Measurements from ENCODE around the gene WNT16.
"Not testable (repeated sequence)": the region's sequence is repeated elsewhere in the genome, so short reads cannot be mapped to it uniquely, and the experiment has no call there.

WNT16 gene, protein sequence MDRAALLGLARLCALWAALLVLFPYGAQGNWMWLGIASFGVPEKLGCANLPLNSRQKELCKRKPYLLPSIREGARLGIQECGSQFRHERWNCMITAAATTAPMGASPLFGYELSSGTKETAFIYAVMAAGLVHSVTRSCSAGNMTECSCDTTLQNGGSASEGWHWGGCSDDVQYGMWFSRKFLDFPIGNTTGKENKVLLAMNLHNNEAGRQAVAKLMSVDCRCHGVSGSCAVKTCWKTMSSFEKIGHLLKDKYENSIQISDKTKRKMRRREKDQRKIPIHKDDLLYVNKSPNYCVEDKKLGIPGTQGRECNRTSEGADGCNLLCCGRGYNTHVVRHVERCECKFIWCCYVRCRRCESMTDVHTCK

DNA sequence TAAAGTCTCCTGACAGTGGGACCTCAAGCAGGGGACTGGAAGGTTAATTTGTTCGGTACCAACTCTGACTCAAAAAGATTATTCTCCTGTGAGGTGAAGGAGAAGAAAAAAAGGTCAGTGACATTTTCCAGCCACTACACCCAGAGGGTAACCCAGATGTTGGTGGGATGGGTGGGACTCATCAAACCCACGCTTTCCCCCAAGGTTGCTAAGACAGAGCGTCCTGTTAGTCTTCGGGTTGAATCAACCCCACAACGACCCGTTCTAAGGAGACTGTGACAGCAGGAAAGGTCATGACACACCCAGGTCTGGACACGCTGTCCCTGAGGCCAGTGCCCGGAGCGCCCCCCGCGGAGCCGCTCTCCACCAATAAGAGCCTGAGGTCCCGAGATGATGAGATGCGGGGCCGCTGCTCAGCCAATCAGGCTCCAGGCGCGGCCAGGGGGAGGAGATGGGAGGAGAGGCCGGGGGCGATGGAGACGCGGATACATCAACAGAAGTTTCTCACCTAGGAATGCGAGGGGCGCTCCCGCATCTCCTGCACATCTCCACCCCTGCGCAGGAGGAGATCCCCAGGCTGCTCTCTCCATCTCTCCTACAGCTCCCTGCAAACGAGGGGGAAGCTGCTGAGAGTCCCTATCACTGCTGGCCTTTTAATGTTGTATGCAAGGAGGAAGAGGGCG is at the start of gene WNT16:
Gene WNT16 (plus strand): TSS at position 493 of the 683 bp plus-strand sequence. CDS start 293 bp downstream, outside the sequence.
- no peak for DNase-seq (ENCODE audit: extremely low read depth in 1 of 2, low read depth in 1 of 2)

DNA sequence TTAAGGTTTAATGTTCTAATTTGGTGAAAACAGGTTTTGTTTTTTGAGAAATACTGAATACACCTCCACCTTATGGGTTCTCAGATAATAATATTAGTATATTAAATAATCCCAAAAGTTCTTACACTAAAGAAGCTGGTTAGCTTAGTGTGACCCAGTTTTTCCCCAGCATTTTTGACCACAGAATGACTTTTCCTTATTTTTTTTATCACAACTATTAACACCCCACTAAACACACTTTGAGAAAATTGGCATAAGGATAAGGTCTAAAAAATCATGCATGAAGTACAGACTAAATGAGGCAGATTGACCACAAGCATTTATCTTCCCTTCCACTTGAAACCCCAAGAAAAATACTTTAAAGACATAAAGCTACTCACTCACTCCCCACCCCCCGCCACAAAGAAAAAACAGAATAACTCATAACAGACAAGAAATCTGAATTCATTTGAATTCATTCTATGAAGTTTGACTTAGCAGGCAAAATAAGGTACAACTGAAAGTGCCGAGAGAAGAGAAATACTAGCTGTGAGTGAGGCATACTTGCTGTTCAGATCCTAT is 49.7 kb upstream of the WNT16 start:
- DNase-seq (ENCODE audit: extremely low read depth in 1 of 2, low read depth in 1 of 2): no peak

DNA sequence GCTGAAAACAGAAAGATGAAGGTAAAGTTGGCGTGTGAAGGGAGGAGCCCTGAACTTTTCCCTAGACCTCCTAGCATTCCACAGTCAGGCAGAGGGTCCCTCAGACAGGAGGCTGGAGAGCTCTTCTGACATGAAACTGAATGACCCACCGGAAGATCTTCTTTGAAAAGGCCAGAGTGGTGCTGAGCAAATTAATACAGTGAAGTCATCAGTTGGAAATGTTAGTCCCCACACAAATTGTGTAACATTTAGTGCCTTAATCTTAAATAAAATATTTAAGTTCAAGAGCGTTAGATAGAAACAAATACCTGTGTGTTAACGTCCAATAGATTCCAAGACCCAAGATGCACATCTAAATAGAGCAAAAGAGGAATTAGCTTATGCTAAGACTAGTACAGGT is 49.0 kb upstream of the WNT16 start:
- no peak for DNase-seq (ENCODE audit: extremely low read depth in 1 of 2, low read depth in 1 of 2)

DNA sequence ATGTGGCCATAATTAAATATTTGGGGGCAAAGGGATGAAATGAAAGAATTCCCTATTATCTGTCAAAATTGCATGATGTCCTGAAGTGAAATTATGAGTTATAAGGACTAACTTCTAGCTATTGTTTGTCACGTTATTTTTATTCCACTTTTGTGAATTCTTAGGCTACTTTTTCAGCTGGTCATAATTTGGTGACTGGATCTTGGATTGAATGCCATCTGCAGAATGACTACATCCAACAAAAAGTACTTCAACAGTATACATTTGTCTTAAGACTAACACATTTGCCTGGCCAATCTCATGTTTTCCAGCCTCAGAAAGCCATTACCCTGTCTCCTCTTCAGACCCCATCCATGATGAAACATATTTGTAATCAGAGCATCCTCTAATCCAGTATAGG is 48.1 kb upstream of the WNT16 start:
- DNase-seq (ENCODE audit: extremely low read depth in 1 of 2, low read depth in 1 of 2): no peak

DNA sequence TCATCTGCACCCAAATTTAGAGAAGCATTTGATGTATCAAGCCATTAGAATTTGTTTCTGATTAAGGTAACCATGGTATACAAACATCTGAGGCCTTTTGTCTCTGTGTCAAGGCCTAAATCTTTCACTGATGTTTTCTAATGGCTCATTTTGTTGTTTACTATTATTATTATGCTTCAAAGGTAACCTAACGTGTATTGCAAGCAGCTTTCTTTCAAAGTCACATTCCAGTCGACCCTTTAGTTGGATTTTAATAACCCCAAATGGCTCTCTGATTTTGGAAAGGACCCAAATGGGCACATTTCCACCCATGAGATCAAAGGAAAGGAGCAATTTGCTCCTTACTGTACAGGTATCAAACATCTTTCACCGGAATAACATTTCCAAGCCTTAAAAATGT is 46.7 kb upstream of the WNT16 start:
- DNase-seq (ENCODE audit: extremely low read depth in 1 of 2, low read depth in 1 of 2): no peak

DNA sequence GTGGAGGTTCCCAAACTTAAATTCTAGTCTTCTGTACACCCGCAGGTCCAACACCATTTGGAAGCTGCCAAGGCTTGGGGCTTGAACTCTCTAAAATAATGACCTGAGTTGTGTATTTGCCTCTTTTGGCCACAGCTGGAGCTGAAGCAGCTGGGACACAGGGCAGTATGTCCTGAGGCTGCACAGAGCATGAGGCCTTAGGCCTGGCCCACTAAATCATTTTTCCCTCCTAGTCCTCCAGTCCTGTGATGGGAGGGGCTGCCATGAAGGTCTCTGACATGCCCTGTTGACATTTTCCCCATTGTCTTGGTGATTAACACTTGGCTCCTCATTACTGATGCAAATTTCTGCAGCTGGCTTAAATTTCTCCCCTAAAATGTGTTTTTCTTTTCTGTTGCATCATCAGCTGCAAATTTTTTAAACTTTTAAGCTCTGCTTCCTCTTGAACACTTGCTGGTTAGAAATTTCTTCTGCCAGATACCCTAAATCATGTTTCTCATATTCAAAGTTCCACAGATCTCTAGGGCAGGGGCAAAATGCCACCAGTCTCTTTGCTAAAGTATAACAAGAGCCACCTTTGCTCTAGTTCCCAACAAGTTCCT is 43.6 kb upstream of the WNT16 start:
- DNase-seq (ENCODE audit: extremely low read depth in 1 of 2, low read depth in 1 of 2): no peak

DNA sequence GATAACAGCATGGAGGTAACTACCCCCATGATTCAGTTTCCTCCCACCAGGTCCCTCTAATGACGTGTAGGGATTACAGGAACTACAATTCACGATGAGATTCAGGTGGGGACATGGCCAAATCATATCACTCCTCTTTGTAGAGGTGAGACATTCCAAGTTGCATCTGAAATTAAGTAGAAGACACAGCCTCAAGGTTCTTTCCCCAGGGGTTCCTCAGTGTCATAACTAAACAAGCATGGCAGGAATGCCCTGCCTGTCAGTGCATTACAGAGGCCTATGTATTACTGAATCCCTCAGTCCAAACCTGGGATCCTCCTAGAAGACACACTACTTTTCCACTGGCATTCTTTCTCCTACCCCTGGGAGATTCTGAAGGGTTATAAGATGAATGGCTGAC is 42.6 kb upstream of the WNT16 start:
- DNase-seq (ENCODE audit: extremely low read depth in 1 of 2, low read depth in 1 of 2): no peak

DNA sequence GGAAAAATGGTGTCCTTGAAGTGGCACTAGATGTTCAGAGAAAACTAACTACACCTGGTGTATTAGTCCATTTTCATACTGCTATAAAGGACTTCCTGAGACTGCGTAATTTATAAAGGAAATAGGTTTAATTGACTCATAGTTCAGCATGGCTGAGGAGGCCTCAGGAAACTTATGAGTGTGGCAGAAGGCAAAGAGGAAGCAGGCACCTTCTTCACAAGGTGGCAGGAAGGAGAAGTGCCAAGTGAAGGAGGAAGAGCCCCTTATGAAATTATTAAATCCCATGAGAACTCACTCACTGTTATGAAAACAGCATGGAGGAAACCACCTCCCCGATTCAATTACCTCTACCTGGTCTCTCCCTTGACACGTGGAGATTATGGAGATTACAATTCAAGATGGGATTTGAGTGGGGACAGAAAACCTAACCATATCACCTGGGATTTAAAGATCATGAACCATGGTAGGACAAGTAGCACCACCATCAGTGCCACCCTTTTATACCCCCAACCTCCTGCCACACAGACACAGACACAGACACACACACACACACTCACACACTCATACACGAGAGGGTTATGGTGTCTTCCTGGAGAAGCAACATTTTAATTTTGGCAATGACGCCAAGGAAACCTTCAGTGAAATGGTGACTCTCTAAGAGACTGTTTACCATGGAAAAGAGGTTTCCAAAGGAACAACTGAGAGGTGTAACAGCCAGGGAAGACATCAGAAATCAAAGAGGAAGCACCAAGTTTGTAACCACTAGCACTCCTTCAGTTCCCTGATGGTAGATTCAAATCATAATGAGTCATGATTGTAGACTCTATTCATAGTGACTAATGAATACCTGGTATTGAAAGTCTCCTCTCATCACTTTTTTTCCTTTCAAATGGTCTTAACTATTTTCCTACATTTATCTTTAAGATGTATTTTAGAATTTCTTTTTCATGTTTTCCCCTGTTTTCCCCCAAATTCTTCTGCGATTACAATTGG is 41.8 kb upstream of the WNT16 start:
- no peak for DNase-seq (ENCODE audit: extremely low read depth in 1 of 2, low read depth in 1 of 2)

DNA sequence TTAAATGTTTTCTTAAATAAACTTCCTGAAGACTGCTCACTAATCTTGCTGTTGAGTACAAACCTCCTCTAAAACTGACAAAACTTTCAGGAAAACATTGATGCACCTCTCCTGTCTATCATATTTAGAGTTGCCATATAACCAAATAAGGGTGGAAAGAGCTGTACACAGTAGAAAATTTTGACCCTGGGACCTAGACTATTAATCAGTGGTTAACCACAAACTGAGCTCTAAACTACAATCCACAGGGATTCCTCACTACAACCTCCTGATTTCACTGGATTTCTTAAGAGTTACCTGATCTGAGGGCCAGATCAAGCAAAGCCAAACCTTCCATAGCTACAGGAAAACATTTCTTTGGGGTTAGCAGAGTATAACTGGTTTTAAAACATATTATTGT is 39.9 kb upstream of the WNT16 start:
- no peak for DNase-seq (ENCODE audit: extremely low read depth in 1 of 2, low read depth in 1 of 2)

DNA sequence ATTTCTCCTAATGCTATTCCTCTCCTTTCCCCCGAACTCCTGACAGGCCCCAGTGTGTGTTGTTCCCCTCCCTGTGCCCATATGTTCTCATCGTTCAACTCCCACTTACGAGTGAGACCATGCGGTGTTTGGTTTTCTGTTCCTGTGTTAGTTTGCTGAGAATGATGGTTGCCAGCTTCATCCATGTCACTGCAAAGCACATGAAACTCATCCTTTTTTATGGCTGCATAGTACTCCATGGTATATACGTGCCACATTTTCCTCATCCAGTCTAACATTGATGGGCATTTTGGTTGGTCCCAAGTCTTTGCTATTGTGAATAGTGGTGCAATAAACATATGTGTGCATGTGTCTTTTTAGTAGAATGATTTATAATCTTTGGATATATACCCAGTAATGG is 38.9 kb upstream of the WNT16 start:
- not testable (repeated sequence) for DNase-seq (ENCODE audit: extremely low read depth in 1 of 2, low read depth in 1 of 2)

DNA sequence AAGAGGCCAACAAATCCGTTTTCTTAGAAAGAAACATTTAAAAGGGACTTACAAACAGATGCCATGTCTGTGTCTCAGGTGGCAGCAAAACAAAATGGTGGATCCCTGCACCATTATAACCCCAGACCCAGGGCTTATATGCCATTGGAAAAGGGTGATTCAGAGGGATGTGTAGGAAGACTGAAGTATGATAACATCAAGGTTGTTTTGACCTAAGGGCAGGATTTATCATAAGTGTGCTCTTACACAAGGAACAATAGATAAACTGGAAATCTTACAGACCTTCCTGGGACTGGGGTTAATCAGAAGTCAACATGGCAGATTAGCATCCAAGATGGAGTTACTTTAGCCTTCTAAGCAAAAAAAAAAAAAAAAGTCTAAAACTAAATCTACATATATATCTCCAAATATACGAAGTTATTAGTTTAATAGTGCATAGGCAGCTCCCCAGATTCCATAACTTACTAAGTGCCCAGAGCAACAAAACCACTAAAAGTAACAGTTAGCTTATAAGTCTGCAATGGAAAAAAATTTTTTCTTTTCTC is 34.3 kb upstream of the WNT16 start:
- DNase-seq (ENCODE audit: extremely low read depth in 1 of 2, low read depth in 1 of 2): no peak

DNA sequence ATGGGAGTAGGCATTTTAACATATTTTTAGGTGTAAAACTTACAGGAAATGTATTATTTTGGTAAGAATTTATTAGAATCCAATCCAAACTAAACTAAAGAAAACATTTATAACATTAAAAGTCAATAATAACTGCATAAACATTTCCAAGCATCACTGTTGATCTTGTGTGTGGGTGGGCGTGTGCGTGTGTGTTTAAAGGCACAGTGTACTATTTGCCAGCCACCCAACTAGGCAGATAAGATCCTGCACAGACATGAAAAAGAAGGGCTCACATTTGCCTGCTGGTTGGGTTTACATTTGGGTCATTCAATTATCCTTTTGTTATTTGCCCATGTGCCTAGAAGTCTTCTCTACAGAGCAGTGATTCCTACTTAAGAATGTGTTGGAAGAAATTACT is 31.0 kb upstream of the WNT16 start:
- DNase-seq (ENCODE audit: extremely low read depth in 1 of 2, low read depth in 1 of 2): no peak

DNA sequence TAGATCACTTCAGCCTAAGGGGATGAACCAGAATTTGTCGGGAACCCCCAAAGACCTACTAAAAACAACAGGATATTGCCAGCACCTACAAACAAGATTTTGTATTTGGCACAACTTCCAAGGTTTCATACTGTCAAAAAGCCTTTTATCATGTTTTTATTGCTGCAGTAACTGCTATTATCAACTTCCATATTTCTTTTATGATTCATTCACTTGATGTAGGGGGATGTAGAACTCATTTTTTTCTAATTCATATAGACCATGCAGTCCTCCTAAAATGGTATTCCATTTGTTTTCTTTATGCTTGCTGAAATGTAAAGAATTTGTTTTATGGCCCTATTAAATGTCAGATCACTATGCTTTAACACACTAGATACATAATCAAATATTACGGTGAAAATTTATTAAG is 30.0 kb upstream of the WNT16 start:
- no peak for DNase-seq (ENCODE audit: extremely low read depth in 1 of 2, low read depth in 1 of 2)

DNA sequence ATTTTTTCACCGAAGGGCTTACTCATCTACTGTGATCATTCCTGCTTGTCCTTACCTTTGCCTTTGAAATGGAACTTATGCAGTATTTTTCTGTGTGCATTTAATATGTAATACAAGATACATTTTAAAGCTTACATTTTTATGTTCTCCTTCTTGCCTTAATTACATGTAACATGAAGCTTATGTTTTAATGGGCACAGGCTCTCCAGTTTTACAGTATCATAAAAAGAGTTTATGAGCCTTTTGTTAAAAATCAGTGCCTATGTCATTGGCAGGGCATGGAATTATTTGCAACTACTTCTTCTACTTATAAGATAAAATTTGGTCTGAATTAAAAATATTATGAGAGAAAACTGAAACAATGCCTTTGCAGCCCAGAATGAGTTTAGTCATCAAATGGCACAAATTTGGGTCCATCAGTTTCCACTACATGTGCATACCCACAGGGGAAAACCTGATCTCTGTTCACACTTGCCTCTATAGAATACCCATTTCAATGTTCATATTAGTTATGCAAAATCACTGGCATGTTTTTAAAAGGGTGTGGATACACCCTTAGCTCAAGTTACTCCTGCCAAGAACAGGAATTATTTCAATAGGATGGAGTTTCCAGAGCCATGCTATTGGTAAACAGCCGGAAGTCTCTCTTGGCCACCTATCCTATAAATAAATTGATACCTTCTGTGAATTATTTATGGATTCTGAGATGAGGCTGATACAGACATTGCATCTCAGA is 27.9 kb upstream of the WNT16 start:
- no peak for DNase-seq (ENCODE audit: extremely low read depth in 1 of 2, low read depth in 1 of 2)

DNA sequence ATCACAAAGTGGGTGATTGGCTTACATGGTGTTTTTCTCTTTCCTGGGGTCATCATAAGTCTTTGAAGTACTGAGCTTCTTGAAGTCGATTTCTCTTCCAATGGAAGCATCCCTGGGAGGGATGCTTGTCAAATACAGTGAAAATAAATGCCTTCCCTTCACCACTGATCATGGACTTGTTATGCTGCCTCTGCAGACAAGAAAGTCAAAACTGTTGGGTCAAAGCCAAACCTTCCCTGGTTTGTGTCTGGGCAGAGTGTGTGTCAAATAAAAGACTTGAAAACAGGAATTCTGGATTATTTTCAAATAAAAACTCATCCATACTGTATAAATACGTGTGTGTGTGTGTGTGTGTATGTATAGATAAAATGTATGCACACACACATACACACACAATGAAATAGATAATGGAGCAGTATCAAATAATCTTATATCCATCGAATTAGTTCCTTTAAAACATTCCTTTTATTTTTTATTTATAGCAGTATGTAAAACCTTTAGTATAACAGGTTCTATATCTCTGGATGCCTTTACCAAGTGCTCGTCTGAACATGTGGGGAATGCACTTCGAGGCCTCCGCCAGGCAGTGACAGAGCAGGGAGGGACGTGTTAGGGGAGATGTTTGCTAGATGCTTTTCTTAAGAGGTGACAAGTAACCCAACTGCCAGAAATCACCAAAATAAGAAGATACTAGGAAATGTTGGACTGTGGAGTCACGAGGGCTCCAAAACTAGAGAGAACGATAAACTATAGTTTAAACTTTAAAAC is 27.2 kb upstream of the WNT16 start:
- DNase-seq (ENCODE audit: extremely low read depth in 1 of 2, low read depth in 1 of 2): no peak

DNA sequence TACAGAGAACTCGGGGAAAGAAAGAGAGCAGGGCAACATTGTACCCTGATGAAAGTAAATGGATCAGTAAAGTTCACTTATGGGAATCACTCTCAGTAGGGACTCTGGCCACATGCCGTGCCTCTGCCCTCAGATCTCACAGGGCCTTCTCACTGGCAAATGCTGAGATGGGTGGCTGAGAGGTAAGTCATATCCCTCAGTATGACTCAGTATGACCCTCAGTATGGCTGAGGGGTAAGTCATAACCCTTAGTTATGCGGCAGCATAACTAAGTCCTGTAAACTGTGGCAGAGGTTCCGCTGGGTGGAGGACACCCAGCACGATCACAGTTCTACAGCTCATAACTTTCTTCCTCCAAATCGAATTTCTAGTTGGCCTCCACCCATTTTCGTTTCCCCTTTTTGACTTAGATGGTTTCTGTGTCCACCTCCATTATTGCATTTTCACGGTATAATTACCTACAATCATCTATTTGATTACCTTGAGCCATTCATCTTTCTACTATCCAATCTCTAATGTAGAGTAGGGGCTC is 26.5 kb upstream of the WNT16 start:
- DNase-seq (ENCODE audit: extremely low read depth in 1 of 2, low read depth in 1 of 2): no peak

DNA sequence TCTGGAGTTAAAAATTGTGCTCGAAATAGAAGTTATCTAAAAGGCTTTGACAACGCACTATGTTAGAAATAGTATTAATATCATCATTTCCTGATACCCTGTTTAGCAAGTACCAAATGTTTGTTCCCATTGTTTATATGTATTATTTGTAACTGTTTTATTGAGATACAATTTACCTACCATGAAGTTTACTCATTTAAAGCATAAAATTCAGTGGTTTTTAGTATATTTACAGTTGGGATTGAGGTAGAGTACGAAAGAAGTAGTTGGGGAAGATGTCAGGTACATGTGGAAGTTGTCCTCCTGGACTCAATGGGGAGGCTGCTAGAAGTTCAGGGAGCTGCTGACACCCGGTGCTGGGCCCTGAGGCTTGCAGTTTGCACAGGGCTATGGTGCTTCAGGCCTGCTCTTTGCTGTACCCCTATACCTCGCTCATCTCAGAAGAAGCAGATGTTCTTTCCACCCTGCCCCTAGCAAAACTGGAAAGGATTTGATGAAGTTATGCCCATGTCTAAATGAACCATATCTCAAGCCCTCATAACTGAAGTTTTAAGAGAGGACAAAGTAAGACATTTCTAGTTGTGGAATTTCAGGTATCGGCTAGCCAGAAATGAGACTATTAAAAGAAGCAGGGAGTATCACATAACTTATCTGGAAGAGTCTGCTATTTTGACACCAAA is 25.2 kb upstream of the WNT16 start:
- no peak for DNase-seq (ENCODE audit: extremely low read depth in 1 of 2, low read depth in 1 of 2)

DNA sequence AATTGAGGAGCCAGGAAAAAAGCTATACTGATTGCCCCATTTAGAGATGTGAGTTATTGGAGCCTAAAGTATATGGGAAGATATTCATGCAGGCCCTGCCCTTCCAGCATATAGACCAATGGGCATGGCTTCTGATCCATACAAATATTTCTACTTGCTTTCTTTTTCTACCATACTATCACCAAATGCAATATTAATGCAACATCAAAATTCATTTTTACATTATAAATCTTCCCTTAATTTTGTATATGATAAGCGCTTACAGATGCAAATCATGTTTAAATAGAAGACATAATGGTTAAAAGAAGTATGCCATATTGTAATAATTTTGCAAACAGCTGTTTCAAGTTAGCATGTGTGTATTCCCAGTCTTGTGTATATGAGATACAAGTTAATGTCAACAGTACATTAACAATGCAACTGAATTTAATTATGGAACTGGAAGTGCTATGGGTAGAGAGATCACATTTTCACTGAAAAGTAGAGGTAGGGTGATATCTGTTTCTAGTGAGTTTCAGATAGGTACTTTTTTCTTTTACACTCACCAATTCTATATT is 24.6 kb upstream of the WNT16 start:
- no peak for DNase-seq (ENCODE audit: extremely low read depth in 1 of 2, low read depth in 1 of 2)

Data from activated CD8-positive, alpha-beta memory T cell treated with anti-CD3 and anti-CD28 coated beads for 1 hour (primary cell).